ENCODE data around the gene CCL25. TPM values are rescaled to one million over a fixed set of nuclear protein-coding genes. Genes with fewer than 3 reads are reported as not detected.

CCL25 gene
- total and polyA plus RNA-seq, 8 donors = 0.23 to 0.46 (median 0.37) TPM; not detected in 4

- intact Hi-C loops (cut with DNase I) = no loop called here
- H3K4me1 ChIP-seq = no peaks in the 10 kb centered on the region
- H3K4me3 ChIP-seq = no peak overlapping the region
- ATAC-seq = no peak
- H3K36me3 ChIP-seq = no peaks in the 10 kb centered on the region
- H3K9me3 ChIP-seq = peaks cover 7 to 49% of the 10 kb centered on the region in 2 donors
- no peaks in the 10 kb centered on the region for H3K27me3 ChIP-seq
- DNase-seq = no peak
- TF ChIP-seq, protein P1, sequence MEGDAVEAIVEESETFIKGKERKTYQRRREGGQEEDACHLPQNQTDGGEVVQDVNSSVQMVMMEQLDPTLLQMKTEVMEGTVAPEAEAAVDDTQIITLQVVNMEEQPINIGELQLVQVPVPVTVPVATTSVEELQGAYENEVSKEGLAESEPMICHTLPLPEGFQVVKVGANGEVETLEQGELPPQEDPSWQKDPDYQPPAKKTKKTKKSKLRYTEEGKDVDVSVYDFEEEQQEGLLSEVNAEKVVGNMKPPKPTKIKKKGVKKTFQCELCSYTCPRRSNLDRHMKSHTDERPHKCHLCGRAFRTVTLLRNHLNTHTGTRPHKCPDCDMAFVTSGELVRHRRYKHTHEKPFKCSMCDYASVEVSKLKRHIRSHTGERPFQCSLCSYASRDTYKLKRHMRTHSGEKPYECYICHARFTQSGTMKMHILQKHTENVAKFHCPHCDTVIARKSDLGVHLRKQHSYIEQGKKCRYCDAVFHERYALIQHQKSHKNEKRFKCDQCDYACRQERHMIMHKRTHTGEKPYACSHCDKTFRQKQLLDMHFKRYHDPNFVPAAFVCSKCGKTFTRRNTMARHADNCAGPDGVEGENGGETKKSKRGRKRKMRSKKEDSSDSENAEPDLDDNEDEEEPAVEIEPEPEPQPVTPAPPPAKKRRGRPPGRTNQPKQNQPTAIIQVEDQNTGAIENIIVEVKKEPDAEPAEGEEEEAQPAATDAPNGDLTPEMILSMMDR (IDR thresholded peaks at IDR 0.05) = no peak
- H3K27ac ChIP-seq = no peak overlapping the region
Observed at GRCh38 chr19:8093740-8094139, 41.2 kb downstream of the CCL25 start.

GRCh38 chr19:8094336-8094735, 41.8 kb downstream of the CCL25 start:
- H3K4me1 ChIP-seq = no peaks in the 10 kb centered on the region
- DNase-seq = peak in 1 of 4 donors; percentile 24
- no peaks in the 10 kb centered on the region for H3K36me3 ChIP-seq
- no peaks in the 10 kb centered on the region for H3K27me3 ChIP-seq
- peaks cover 7 to 49% of the 10 kb centered on the region in 2 donors for H3K9me3 ChIP-seq
- no peak overlapping the region for H3K27ac ChIP-seq
- intact Hi-C loops (cut with DNase I) = no loop called here
- ATAC-seq = no peak
- TF ChIP-seq, protein P1 (IDR thresholded peaks at IDR 0.05) = no peak
- H3K4me3 ChIP-seq = no peak overlapping the region

DNA sequence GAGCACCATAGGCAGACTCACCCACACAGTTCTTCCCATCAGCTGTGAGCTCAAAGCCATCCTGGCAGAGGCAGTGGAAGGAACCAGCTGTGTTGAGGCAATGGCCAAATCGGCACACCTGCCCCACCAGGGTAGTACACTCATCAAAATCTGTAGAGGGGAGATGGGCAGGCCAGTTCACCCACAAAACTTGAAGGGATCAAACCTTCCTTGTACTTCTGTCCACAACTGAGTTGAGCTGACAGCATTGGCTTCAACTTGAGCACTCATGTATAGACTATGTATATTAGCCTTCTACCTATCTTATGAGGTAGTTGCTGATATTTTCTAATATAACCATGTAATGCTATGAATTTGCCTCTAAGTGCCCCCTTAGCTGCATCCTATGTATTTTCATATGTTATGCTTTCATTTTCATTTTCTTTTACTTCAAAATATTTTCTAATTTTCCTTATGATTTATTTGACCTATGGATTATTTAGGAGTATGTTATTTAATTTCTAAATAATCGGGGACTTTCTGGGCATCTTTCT, 42.9 kb downstream of the CCL25 start:
- Histone ChIP-seq H3K4me1 (no peaks in the 10 kb centered on the region), H3K27me3 (no peaks in the 10 kb centered on the region), H3K4me3 (no peak overlapping the region), H3K27ac (no peak overlapping the region), H3K9me3 (peaks cover 7 to 45% of the 10 kb centered on the region in 2 donors), H3K36me3 (no peaks in the 10 kb centered on the region)
- TF ChIP-seq, protein P1 (IDR thresholded peaks at IDR 0.05) = no peak
- peak in 1 of 4 donors; percentile 8 for DNase-seq
- ATAC-seq = no peak
- intact Hi-C loops (cut with DNase I) = no loop called here

DNA sequence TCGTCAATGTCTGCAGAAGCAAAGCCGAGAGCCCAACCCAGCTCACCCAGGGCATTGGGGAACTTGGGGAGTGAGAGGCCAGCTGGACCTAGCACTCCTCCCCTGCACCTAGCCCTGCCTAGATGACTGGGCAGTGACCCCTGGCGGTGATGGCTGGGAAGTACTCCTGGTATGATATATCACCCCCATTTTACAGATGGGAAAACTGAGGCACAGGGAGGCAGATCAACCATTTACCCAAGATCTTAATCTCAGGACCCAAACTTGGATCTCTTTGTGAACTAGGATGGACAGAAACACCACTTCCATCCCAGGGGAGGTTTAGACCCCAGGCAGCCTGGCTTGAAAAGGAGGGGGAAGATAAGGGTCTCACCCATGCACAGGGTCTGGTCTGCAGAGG, 43.5 kb downstream of the CCL25 start:
- peak in 1 of 4 donors; percentile 20 for DNase-seq
- H3K4me1 ChIP-seq = no peaks in the 10 kb centered on the region
- TF ChIP-seq, protein P1 (IDR thresholded peaks at IDR 0.05) = no peak
- no peaks in the 10 kb centered on the region for H3K27me3 ChIP-seq
- no peak overlapping the region for H3K27ac ChIP-seq
- no peak for ATAC-seq
- no peak overlapping the region for H3K4me3 ChIP-seq
- intact Hi-C loops (cut with DNase I) = no loop called here
- peaks cover 7 to 45% of the 10 kb centered on the region in 2 donors for H3K9me3 ChIP-seq
- H3K36me3 ChIP-seq = no peaks in the 10 kb centered on the region

DNA sequence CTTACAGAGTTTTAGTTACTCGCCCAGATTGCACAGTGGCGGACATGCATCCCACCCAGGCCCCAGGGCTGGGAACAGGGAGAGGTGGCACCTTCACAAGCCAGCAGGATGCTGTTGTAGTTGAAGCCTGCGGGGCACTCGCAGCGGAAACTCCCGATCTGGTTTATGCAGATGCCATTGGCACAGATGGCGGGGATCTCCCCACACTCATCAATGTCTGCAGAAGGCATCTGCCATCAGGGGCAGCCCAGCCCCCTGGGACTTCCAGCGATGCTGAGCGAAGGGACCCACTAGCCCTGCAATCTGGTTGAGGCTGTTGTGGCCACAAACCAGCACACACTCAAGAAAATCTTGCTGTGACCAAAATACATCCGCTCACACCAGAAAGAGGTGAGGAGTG, 44.6 kb downstream of the CCL25 start:
- intact Hi-C loops (cut with DNase I) = no loop called here
- H3K36me3 ChIP-seq = no peaks in the 10 kb centered on the region
- H3K4me1 ChIP-seq = no peaks in the 10 kb centered on the region
- TF ChIP-seq, protein P1 (IDR thresholded peaks at IDR 0.05) = no peak
- DNase-seq = peak in 1 of 4 donors; percentile 53
- H3K27me3 ChIP-seq = no peaks in the 10 kb centered on the region
- ATAC-seq = no peak
- peaks cover 7 to 45% of the 10 kb centered on the region in 2 donors for H3K9me3 ChIP-seq
- H3K27ac ChIP-seq = no peak overlapping the region
- no peak overlapping the region for H3K4me3 ChIP-seq

Measured in left lung (tissue), 10 donors.